ENCODE data around the gene ATP5PO. TPM values are rescaled to one million over a fixed set of nuclear protein-coding genes. Genes with fewer than 3 reads are reported as not detected.

ATP5PO gene
- total and polyA plus RNA-seq, 2 donors (not counting 1 experiment from before 2014, with no cell fraction given): 123 to 139 TPM

DNA sequence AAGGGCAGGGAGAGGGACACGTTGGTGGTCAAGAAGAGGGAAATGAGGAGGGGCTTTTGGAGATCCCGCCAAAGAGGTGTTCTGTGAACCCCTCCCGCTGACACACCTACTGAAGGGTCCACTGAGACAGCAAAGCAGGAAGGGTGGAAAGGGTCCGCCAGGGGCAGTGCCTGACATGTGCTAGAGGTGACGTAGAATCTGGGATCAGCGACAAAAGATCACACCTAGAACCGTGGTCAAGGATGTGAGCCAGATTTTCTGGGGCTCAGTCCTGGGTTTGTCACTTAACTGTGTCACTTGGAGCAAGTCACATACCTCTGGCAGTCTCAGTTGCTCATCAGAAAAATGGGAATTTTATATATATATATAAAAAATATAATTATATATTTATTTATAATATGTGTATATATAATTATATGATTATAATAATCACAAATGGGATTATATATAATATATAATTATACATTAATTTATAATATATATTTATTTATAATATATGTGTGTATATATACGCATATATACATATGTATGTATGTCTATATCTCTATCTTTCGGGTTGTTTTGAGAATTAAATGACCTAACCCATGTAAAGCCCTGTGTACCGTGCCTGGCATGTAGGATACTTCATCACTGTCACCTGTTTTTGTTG lies 35.0 kb upstream of the ATP5PO start:
- DNase-seq: no peak
- CTCF ChIA-PET: interaction anchor here (1.2 to 1.4 kb wide), 2 partner anchors 79 to 397 kb away, joined by 3 to 4 read pairs; no protein-coding TSS in a partner anchor
- H3K9me3 Mint-ChIP-seq (ENCODE audit: insufficient read depth): peaks cover 2% of the 10 kb centered on the region

More for the DNA sequence above, 35.0 kb upstream of the ATP5PO start:
- peaks cover 50% of the 10 kb centered on the region for H3K4me1 Mint-ChIP-seq
- Histone ChIP-seq H3K4me3 (ENCODE audit: control extremely low read depth in 1 of 5, extremely low read depth in 1 of 5, insufficient read depth in 1 of 5, low read depth in 2 of 5, low read length in 4 of 5) (no peak overlapping the region), H3K9me3 (ENCODE audit: control extremely low read depth in 1 of 3, control insufficient read depth in 2 of 3, insufficient read depth in 1 of 3, low read length in 2 of 3) (peaks cover 0 to 15% (median 0%) of the 10 kb centered on the region in 3 donors), H2AFZ (ENCODE audit: insufficient read depth, low read depth, low read length, poor library complexity, severe bottlenecking) (peak overlapping the region; percentile 88), H3K9ac (ENCODE audit: low read length) (no peak overlapping the region), H3K27ac (ENCODE audit: low read length in 2 of 2) (peak overlapping the region; percentile 27 to 61), H3K4me1 (ENCODE audit: control insufficient read depth in 2 of 2, insufficient read depth in 2 of 2, low read length in 2 of 2) (peaks cover 31 to 42% of the 10 kb centered on the region in 2 donors), H4K20me1 (ENCODE audit: control insufficient read depth, insufficient read depth, low read length, poor library complexity, severe bottlenecking) (no peaks in the 10 kb centered on the region), H3K36me3 (replicated peaks in 1 of 2; ENCODE audit: control extremely low read depth in 1 of 2, control insufficient read depth in 1 of 2, extremely low read depth in 1 of 2, insufficient read depth in 2 of 2, low read length in 1 of 2) (no peaks in the 10 kb centered on the region), H3K27me3 (replicated peaks in 1 of 4; ENCODE audit: control extremely low read depth in 1 of 4, control insufficient read depth in 3 of 4, insufficient read depth in 4 of 4, low read length in 3 of 4) (no peaks in the 10 kb centered on the region), H3K79me2 (ENCODE audit: control insufficient read depth, insufficient read depth, low read length) (no peaks in the 10 kb centered on the region), H3K4me2 (replicated peaks; ENCODE audit: low read depth, low read length, poor library complexity, severe bottlenecking) (peak overlapping the region; percentile 22)
- POLR2A ChIA-PET: no interaction called here
- 83% methylated on average over 8 of the region's 10 CpGs for WGBS (ENCODE audit: insufficient coverage)
- ATAC-seq (ENCODE audit: low read depth): no peak
- intact Hi-C loops (cut with micrococcal nuclease): no loop called here
- H3K4me3 Mint-ChIP-seq: peak overlapping the region; percentile 7
- peak overlapping the region; percentile 64 for H3K27ac Mint-ChIP-seq
- TF ChIP-seq, protein P1, sequence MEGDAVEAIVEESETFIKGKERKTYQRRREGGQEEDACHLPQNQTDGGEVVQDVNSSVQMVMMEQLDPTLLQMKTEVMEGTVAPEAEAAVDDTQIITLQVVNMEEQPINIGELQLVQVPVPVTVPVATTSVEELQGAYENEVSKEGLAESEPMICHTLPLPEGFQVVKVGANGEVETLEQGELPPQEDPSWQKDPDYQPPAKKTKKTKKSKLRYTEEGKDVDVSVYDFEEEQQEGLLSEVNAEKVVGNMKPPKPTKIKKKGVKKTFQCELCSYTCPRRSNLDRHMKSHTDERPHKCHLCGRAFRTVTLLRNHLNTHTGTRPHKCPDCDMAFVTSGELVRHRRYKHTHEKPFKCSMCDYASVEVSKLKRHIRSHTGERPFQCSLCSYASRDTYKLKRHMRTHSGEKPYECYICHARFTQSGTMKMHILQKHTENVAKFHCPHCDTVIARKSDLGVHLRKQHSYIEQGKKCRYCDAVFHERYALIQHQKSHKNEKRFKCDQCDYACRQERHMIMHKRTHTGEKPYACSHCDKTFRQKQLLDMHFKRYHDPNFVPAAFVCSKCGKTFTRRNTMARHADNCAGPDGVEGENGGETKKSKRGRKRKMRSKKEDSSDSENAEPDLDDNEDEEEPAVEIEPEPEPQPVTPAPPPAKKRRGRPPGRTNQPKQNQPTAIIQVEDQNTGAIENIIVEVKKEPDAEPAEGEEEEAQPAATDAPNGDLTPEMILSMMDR (IDR thresholded peaks at IDR 0.05): no peak
- no peak for TF ChIP-seq EZH2 (IDR thresholded peaks at IDR 0.05; ENCODE audit: borderline replicate concordance, insufficient read depth, low read depth, low read length, poor library complexity, severe bottlenecking)
- no peaks in the 10 kb centered on the region for H3K27me3 Mint-ChIP-seq

All from B cell (primary cell).